GM18517 (cell line): Measurements from ENCODE around the gene GTF2F1.
"Not testable (repeated sequence)": the region's sequence is repeated elsewhere in the genome, so short reads cannot be mapped to it uniquely, and the experiment has no call there.

ENCODE experiments used
- ATAC-seq: cut with Tn5 transposase; IDR thresholded peaks from one replicate; pipeline ENCODE4 v1.9.1; 2021; ENCODE audit warnings: mild to moderate bottlenecking, moderate library complexity; ENCODE audit not compliant: unreplicated experiment

Gene GTF2F1

GRCh38 chr19:6393074-6393982, at the start of gene GTF2F1:
TSS of gene GTF2F1 (minus strand) at chr19:6393164. CDS start at chr19:6392995, 169 bp downstream.
- peak; percentile 66 for ATAC-seq

- no peak for ATAC-seq
Measured at GRCh38 chr19:6442087-6442688, 49.2 kb upstream of the GTF2F1 start.

- ATAC-seq, result no peak
Measured at GRCh38 chr19:6440905-6441304, 47.9 kb upstream of the GTF2F1 start.

- ATAC-seq, result no peak
Measured at GRCh38 chr19:6439743-6440142, 46.8 kb upstream of the GTF2F1 start.

GRCh38 chr19:6433663-6434062, 40.7 kb upstream of the GTF2F1 start, which contains the start of gene SLC25A41:
TSS of gene SLC25A41 (minus strand) at chr19:6433763. CDS start at chr19:6433693, 70 bp downstream.
- no peak for ATAC-seq

- ATAC-seq, result no peak
Measured at GRCh38 chr19:6433165-6433564, 40.2 kb upstream of the GTF2F1 start.

- no peak for ATAC-seq
Measured at GRCh38 chr19:6431891-6432290, 38.9 kb upstream of the GTF2F1 start.

- ATAC-seq, result no peak
Measured at GRCh38 chr19:6429419-6430221, 36.7 kb upstream of the GTF2F1 start.

- not testable (repeated sequence) for ATAC-seq
Measured at GRCh38 chr19:6428692-6429418, 35.9 kb upstream of the GTF2F1 start.

GRCh38 chr19:6427131-6427530, 34.2 kb upstream of the GTF2F1 start:
- no peak for ATAC-seq

GRCh38 chr19:6425732-6426620, 33.0 kb upstream of the GTF2F1 start:
- no peak for ATAC-seq

- peak; percentile 92 for ATAC-seq
Measured at GRCh38 chr19:6424939-6425731, 32.2 kb upstream of the GTF2F1 start.

GRCh38 chr19:6424195-6424938, 31.4 kb upstream of the GTF2F1 start, which contains the start of gene KHSRP:
TSS of gene KHSRP (minus strand) at chr19:6424811. CDS start at chr19:6424701, 110 bp downstream.
- no peak for ATAC-seq

- ATAC-seq, result no peak
Measured at GRCh38 chr19:6423499-6424194, 30.7 kb upstream of the GTF2F1 start.

- no peak for ATAC-seq
Measured at GRCh38 chr19:6421075-6422014, 28.4 kb upstream of the GTF2F1 start.

GRCh38 chr19:6418562-6418932, 25.6 kb upstream of the GTF2F1 start:
- ATAC-seq, result no peak
